HepG2 (cell line): Measurements from ENCODE around the gene KDM4D. TPM values are rescaled to one million over a fixed set of nuclear protein-coding genes. Genes with fewer than 3 reads are reported as not detected.

ENCODE experiments used
- ATAC-seq: fragments of 200-7000 bp; cut with Tn5 transposase; 3 replicates; pipeline ENCODE4 v1.9.1; 2020; ENCODE audit warnings: mild to moderate bottlenecking, moderate library complexity
- BruUV-seq: library from RNA; stranded (reverse); fragments of 400-500 nt; replicated peaks from 2 replicates; lab custom pipeline; 2021; lab: Mats Ljungman, UMichigan
- CTCF ChIA-PET: fragments of 300-600 bp; formaldehyde crosslinking; extraction: SDS; loops from one replicate; lab custom pipeline; 2021; ENCODE audit warnings: low total read pairs, inconsistent platforms, low intra/inter-chr PET ratio; lab: Yijun Ruan, JAX
- POLR2A ChIA-PET: fragments of 350-600 bp; sonication (Branson Sonifier 250); formaldehyde crosslinking; loops from one replicate; lab custom pipeline; 2020; ENCODE audit warnings: antibody characterized with exemption, inconsistent platforms; lab: Yijun Ruan, JAX
- DNase-seq: peaks from one replicate; pipeline ENCODE4 v3.0.0-alpha.2; 2015; ENCODE audit warnings: low spot score
- FAIRE-seq: peaks from 3 replicates; lab custom pipeline; 2011; peaks lifted over from hg19 to GRCh38; lab: Jason Lieb, UNC
- H2AFZ ChIP-seq: one replicate; pipeline ENCODE4 v1.6.1; 2011; ENCODE audit warnings: low read length, inconsistent platforms
- H3K27ac ChIP-seq: fragments of 300-600 bp; 3 replicates; pipeline ENCODE4 v1.8.0; 2011; ENCODE audit warnings: mixed run types, mild to moderate bottlenecking, mixed read lengths, low read length, inconsistent platforms; ENCODE audit not compliant: insufficient read depth; ENCODE audit errors: extremely low read length
- H3K27me3 ChIP-seq, 2 experiments: fragments of 200-600 bp in 1 of 2; 2 replicates in 1 of 2; 3 replicates in 1 of 2; pipeline versions ENCODE4 v1.6.0 to v1.8.0; 2011; ENCODE audit warnings: low read length in 2 of 2, mild to moderate bottlenecking in 2 of 2, moderate library complexity in 2 of 2, inconsistent platforms in 1 of 2; ENCODE audit not compliant: insufficient read depth in 2 of 2, control insufficient read depth in 1 of 2
- H3K36me3 ChIP-seq, 2 experiments: fragments of 200-600 bp in 1 of 2; replicated peaks in 1 of 2; 2 replicates in 1 of 2; 3 replicates in 1 of 2; pipeline versions ENCODE4 v1.5.1 to v1.8.0; 2011; ENCODE audit warnings: low read length in 2 of 2, inconsistent platforms in 1 of 2; ENCODE audit not compliant: insufficient read depth in 2 of 2, control insufficient read depth in 1 of 2
- H3K4me1 ChIP-seq: 2 replicates; pipeline ENCODE4 v1.5.1; 2012; ENCODE audit warnings: low read length, inconsistent platforms; ENCODE audit not compliant: insufficient read depth
- H3K4me2 ChIP-seq: 2 replicates; pipeline ENCODE4 v1.6.0; 2011; ENCODE audit warnings: low read depth, low read length, inconsistent platforms
- H3K4me3 ChIP-seq, 3 experiments: fragments of 200-600 bp in 1 of 3; sonication (generic), shearing (Covaris generic) in 1 of 3; replicated peaks in 1 of 3; 2 replicates each; pipeline ENCODE4 v1.5.1; 2011 to 2016; ENCODE audit warnings: low read length in 3 of 3, inconsistent platforms in 2 of 3, low read depth in 2 of 3, mild to moderate bottlenecking in 2 of 3, control low read depth in 1 of 3, mixed read lengths in 1 of 3; ENCODE audit not compliant: insufficient read depth in 1 of 3
- H3K79me2 ChIP-seq: one replicate; pipeline ENCODE4 v1.6.1; 2011; ENCODE audit warnings: low read length, inconsistent platforms; ENCODE audit not compliant: insufficient read depth
- H3K9ac ChIP-seq: 2 replicates; pipeline ENCODE4 v1.6.0; 2011; ENCODE audit warnings: mild to moderate bottlenecking, low read depth, low read length, inconsistent platforms; ENCODE audit not compliant: insufficient read depth
- H3K9me3 ChIP-seq: 2 replicates; pipeline ENCODE4 v1.5.1; 2012; ENCODE audit warnings: mild to moderate bottlenecking, low read length
- H4K20me1 ChIP-seq: 2 replicates; pipeline ENCODE4 v1.6.0; 2011; ENCODE audit warnings: inconsistent platforms, mild to moderate bottlenecking, low read length, moderate library complexity; ENCODE audit not compliant: insufficient read depth
- DNMT1 ChIP-seq: sonication (generic); formaldehyde crosslinking; IDR thresholded peaks from 2 replicates; pipeline ENCODE4 v1.5.1; 2020; ENCODE audit warnings: mild to moderate bottlenecking, missing genetic modification reagents
- DPF2 ChIP-seq: sonication (generic); formaldehyde crosslinking; IDR thresholded peaks from 2 replicates; pipeline ENCODE4 v1.4.0; 2020; ENCODE audit warnings: mild to moderate bottlenecking, low read depth, missing genetic modification reagents, borderline replicate concordance
- EP300 ChIP-seq, 3 experiments: sonication (generic) in 1 of 3; formaldehyde crosslinking in 1 of 3; IDR thresholded peaks; 2 replicates each; pipeline versions ENCODE4 v1.5.1 to v1.6.1; 2011 to 2020; ENCODE audit warnings: low read depth in 2 of 3, low read length in 2 of 3, borderline replicate concordance in 1 of 3, improper control_type of control experiment in 1 of 3, mild to moderate bottlenecking in 1 of 3, missing genetic modification reagents in 1 of 3, moderate library complexity in 1 of 3
- HOXD1 ChIP-seq: sonication (generic); formaldehyde crosslinking; IDR thresholded peaks from 2 replicates; pipeline ENCODE4 v1.5.0; 2020; ENCODE audit warnings: missing genetic modification reagents
- KMT2A ChIP-seq: sonication (generic); formaldehyde crosslinking; IDR thresholded peaks from 2 replicates; pipeline ENCODE4 v1.4.0; 2020; ENCODE audit warnings: missing genetic modification reagents
- MAFG ChIP-seq: sonication (generic); formaldehyde crosslinking; IDR thresholded peaks from 2 replicates; pipeline ENCODE4 v1.5.1; 2020; ENCODE audit warnings: mild to moderate bottlenecking, missing genetic modification reagents
- PHF20 ChIP-seq: sonication (generic); formaldehyde crosslinking; IDR thresholded peaks from 2 replicates; pipeline ENCODE4 v1.5.0; 2020; ENCODE audit warnings: mild to moderate bottlenecking, missing genetic modification reagents
- TFE3 ChIP-seq: IDR thresholded peaks from 2 replicates; pipeline ENCODE4 v1.6.1; 2016
- ZBTB26 ChIP-seq: IDR thresholded peaks from 2 replicates; pipeline ENCODE4 v1.6.1; 2016; ENCODE audit warnings: missing compliant biosample characterization, missing genetic modification reagents, borderline replicate concordance
- ZNF331 ChIP-seq: sonication (generic); formaldehyde crosslinking; IDR thresholded peaks from 2 replicates; pipeline ENCODE4 v1.4.0; 2020; ENCODE audit warnings: missing genetic modification reagents
- ZNF530 ChIP-seq: sonication (generic); formaldehyde crosslinking; IDR thresholded peaks from 2 replicates; pipeline ENCODE4 v1.5.0; 2020; ENCODE audit warnings: low read depth, mild to moderate bottlenecking, missing genetic modification reagents
- WGBS: methylation state at CpG from one replicate; pipeline ENCODE4 v1.1.6; 2017; ENCODE audit warnings: low lambda C conversion rate; 5-methylcytosine and 5-hydroxymethylcytosine counted together
- in situ Hi-C: cut with HindIII; loops from 2 replicates; pipeline ENCODE4 v1.10.0; 2017; ENCODE audit warnings: low pct_unique_long_range_greater_than_20kb; ENCODE audit not compliant: extremely low pct_ligation_motif_present
- intact Hi-C: fragments of 100-400 bp; cut with micrococcal nuclease; formaldehyde crosslinking; loops from one replicate; pipeline ENCODE4 v1.10.0; 2022; ENCODE audit not compliant: unreplicated experiment
- polyA plus RNA-seq, 8 experiments: library from polyadenylated mRNA; depleted of rRNA in 3 of 8; stranded (reverse) in 7 of 8; unstranded in 1 of 8; fragments of >200 nt; fragmentation: Illumina TruSeq in 4 of 8; extraction: Trizol in 4 of 8; gene quantifications; 2 replicates each; pipeline versions ENCODE4 v1.2.1 to v1.2.3, GENCODE V29; 2011 to 2016; ENCODE audit warnings: low read depth in 4 of 8, missing spikeins in 1 of 8, mixed read lengths in 1 of 8; ENCODE audit not compliant: insufficient read depth in 1 of 8
- total RNA-seq, 5 experiments: library from RNA; depleted of rRNA; stranded (reverse); fragments of >200 nt; fragmentation: Illumina TruSeq; extraction: Trizol; gene quantifications; 2 replicates each; pipeline ENCODE4 v1.2.3, GENCODE V29; 2016; ENCODE audit warnings: low read depth in 1 of 5

The KDM4D gene
- total and polyA plus RNA-seq, 2 of the 13 experiments (the other 11 are each of a cell fraction or from before 2014, with no cell fraction given) = 0.96 to 1.3 TPM

- no peak for DNase-seq
- ATAC-seq = no peak
- Histone ChIP-seq H3K4me3 (no peak overlapping the region), H2AFZ (no peak overlapping the region), H3K79me2 (no peaks in the 10 kb centered on the region), H3K4me1 (no peaks in the 10 kb centered on the region), H3K9me3 (no peaks in the 10 kb centered on the region), H3K36me3 (peaks cover 1 to 20% of the 10 kb centered on the region in 2 experiments; a peak in 3 of 5 replicates), H3K4me2 (no peak overlapping the region), H3K27me3 (no peaks in the 10 kb centered on the region), H3K27ac (no peak overlapping the region), H3K9ac (no peak overlapping the region), H4K20me1 (no peaks in the 10 kb centered on the region)
- POLR2A ChIA-PET = interaction anchor here (1.2 kb wide), 1 partner anchor 15 kb away, joined by 3 read pairs; the partner anchor contains the start of genes CWC15 and KDM4D
- no TSS peak for BruUV-seq
- intact Hi-C loops = no loop called here
- CTCF ChIA-PET = no interaction called here
- TF ChIP-seq ZNF530 (no peak), ZBTB26 (no peak), KMT2A (CRISPR knock-in tag) (no peak), DNMT1 (CRISPR knock-in tag) (no peak), ZNF331 (CRISPR knock-in tag) (no peak), PHF20 (CRISPR knock-in tag) (no peak), EP300 (IDR thresholded peaks at IDR 0.05; ENCODE audit: low read depth in 2 of 2, low read length in 2 of 2) (no peak), EP300 (CRISPR knock-in tag; IDR thresholded peaks at IDR 0.05; ENCODE audit: borderline replicate concordance) (no peak), DPF2 (CRISPR knock-in tag) (no peak), HOXD1 (CRISPR knock-in tag) (no peak), MAFG (no peak), TFE3 (CRISPR knock-in tag) (no peak)
- WGBS = 88% methylated on average over 2 of the region's 2 CpGs
- no peak for FAIRE-seq
- in situ Hi-C loops = no loop called here
These were observed 15.3 kb upstream of the KDM4D start for GRCh38 chr11:94958121-94958696.
